ENCODE measurements around the gene ANKRD18A. TPM values are rescaled to one million over a fixed set of nuclear protein-coding genes. Genes with fewer than 3 reads are reported as not detected.

The ANKRD18A gene
- total and polyA plus RNA-seq, 2 experiments from 2014 or later = not detected

DNA sequence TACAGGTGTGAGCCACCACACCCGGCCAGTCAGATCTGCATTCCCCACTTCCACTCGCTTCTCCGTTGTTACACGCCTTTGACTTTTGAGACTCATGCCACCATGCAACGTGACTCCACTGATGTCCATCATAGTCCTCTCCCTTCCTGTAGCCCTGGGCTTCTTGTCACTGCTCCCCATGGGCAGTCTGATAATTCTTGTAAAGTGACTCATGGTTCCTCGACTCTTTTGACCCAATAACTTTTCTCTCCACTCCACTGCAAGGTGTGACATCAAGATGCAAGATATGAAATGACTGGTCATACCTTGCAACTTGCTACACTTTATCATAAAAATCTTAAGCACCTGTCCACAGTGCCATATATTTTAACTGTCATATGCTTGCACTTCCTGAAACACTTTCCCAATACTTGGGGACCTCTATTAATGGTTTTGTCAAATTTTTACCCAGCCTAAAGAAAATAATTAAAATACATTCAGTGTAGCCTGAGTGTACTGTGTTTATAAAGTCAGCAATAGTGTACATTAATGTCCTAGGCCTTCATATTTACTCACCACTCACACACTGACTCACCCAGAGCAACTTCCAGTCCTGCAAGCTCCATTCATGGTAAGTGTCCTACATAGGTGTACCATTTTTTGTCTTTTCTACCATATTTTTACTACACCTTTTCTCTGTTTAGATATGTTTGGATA lies 18.6 kb upstream of the ANKRD18A start:
- H3K9ac ChIP-seq = no peak overlapping the region
- no peak overlapping the region for H3K27ac ChIP-seq
- no peaks in the 10 kb centered on the region for H3K9me2 ChIP-seq (ENCODE audit: insufficient read depth)
- H3F3A ChIP-seq (ENCODE audit: insufficient read depth) = no peaks in the 10 kb centered on the region
- DNase-seq = no peak
- no peaks in the 10 kb centered on the region for H3K36me3 ChIP-seq (ENCODE audit: low read depth)
- H3K79me2 ChIP-seq (ENCODE audit: insufficient read depth) = no peaks in the 10 kb centered on the region
- H3K4me3 ChIP-seq = no peak overlapping the region
- H3K4me1 ChIP-seq (ENCODE audit: insufficient read depth) = no peaks in the 10 kb centered on the region
- no peaks in the 10 kb centered on the region for H3K9me3 ChIP-seq (ENCODE audit: low read depth)
- H3K4me2 ChIP-seq (ENCODE audit: unreplicated experiment) = no peak overlapping the region
- no peaks in the 10 kb centered on the region for H4K20me1 ChIP-seq (ENCODE audit: insufficient read depth)
- peaks cover 6% of the 10 kb centered on the region; the same call in 1 of the 2 replicates for H3K27me3 ChIP-seq (replicated peaks; ENCODE audit: insufficient read depth)
- 55 to 60% methylated on average over 6 of the region's 6 CpGs for WGBS, 2 experiments (ENCODE audit: low coverage in 1 of 2, low lambda C conversion rate in 2 of 2, missing lambda C conversion rate in 2 of 2)
- no peak for TF ChIP-seq EZH2 (IDR thresholded peaks at IDR 0.05; ENCODE audit: insufficient read depth, poor library complexity, severe bottlenecking)
- no peak for TF ChIP-seq EZH2phosphoT487 (IDR thresholded peaks at IDR 0.05; ENCODE audit: insufficient read depth, low read depth)
- in situ Hi-C loops (cut with MboI) = loop anchor here (10.0 kb wide), 1 partner anchor 56 kb away; no protein-coding TSS in a partner anchor
- H2AFZ ChIP-seq = no peak overlapping the region

DNA sequence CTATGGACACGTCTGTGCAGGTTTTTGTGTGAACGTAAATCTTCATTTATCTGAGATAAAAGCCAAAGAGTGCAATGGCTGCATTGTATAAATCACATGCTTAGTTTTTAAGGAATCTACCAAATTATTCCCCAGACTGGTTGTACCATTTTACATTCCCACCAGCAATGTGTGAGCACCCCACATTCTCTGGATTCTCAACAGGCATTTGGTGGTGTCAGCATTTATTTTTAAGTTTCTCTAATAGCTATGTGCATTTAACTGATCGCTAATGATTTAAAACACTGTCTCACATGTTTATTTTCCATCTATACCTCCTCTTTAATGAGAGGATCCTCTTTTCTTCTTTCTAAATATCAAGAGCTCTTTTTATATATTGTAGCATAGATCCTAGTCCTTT lies 13.9 kb upstream of the ANKRD18A start:
- no peaks in the 10 kb centered on the region for H3K27me3 ChIP-seq (replicated peaks; ENCODE audit: insufficient read depth)
- H3K79me2 ChIP-seq (ENCODE audit: insufficient read depth) = no peaks in the 10 kb centered on the region
- H2AFZ ChIP-seq = no peak overlapping the region
- H3K4me2 ChIP-seq (ENCODE audit: unreplicated experiment) = no peak overlapping the region
- no peak overlapping the region for H3K27ac ChIP-seq
- no peak overlapping the region for H3K4me3 ChIP-seq
- H3K4me1 ChIP-seq (ENCODE audit: insufficient read depth) = no peaks in the 10 kb centered on the region
- H3K36me3 ChIP-seq (ENCODE audit: low read depth) = no peaks in the 10 kb centered on the region
- 33 to 41% methylated on average over 3 of the region's 3 CpGs for WGBS, 2 experiments (ENCODE audit: low coverage in 1 of 2, low lambda C conversion rate in 2 of 2, missing lambda C conversion rate in 2 of 2)
- H4K20me1 ChIP-seq (ENCODE audit: insufficient read depth) = no peaks in the 10 kb centered on the region
- no peaks in the 10 kb centered on the region for H3K9me2 ChIP-seq (ENCODE audit: insufficient read depth)
- H3F3A ChIP-seq (ENCODE audit: insufficient read depth) = no peaks in the 10 kb centered on the region
- no peak overlapping the region for H3K9ac ChIP-seq
- no peak for DNase-seq
- TF ChIP-seq EZH2phosphoT487 (IDR thresholded peaks at IDR 0.05; ENCODE audit: insufficient read depth, low read depth) = no peak
- no peak for TF ChIP-seq EZH2 (IDR thresholded peaks at IDR 0.05; ENCODE audit: insufficient read depth, poor library complexity, severe bottlenecking)
- no peaks in the 10 kb centered on the region for H3K9me3 ChIP-seq (ENCODE audit: low read depth)
- in situ Hi-C loops (cut with MboI) = loop anchor here (10.0 kb wide), 1 partner anchor 60 kb away; no protein-coding TSS in a partner anchor

DNA sequence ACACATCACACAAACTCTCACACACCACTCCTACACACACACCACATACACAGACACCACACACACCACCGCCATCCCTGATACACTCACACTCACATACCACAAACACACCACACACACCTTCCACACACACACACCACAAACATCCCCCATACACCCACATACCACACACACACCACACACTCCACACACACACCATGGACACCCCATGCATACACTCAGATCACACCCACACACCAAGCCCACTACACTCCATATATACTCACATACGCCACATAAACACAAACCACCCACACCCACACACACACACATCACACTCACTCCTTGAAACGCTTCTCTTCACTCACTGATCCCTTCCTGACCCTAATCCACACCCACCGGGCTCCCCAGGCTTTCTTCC lies 9.1 kb upstream of the ANKRD18A start:
- no peak for TF ChIP-seq EZH2 (IDR thresholded peaks at IDR 0.05; ENCODE audit: insufficient read depth, poor library complexity, severe bottlenecking)
- no peak for TF ChIP-seq EZH2phosphoT487 (IDR thresholded peaks at IDR 0.05; ENCODE audit: insufficient read depth, low read depth)
- 63 to 64% methylated on average over 3 to 4 of the region's 4 CpGs for WGBS, 2 experiments (ENCODE audit: low coverage in 1 of 2, low lambda C conversion rate in 2 of 2, missing lambda C conversion rate in 2 of 2)
- Histone ChIP-seq H3K9ac (no peak overlapping the region), H3K27ac (no peak overlapping the region), H3K4me1 (ENCODE audit: insufficient read depth) (no peaks in the 10 kb centered on the region), H2AFZ (no peak overlapping the region), H3K4me2 (ENCODE audit: unreplicated experiment) (no peak overlapping the region), H3K36me3 (ENCODE audit: low read depth) (no peaks in the 10 kb centered on the region), H3K27me3 (replicated peaks; ENCODE audit: insufficient read depth) (peaks cover 6% of the 10 kb centered on the region; the same call in 1 of the 2 replicates), H3K79me2 (ENCODE audit: insufficient read depth) (no peaks in the 10 kb centered on the region), H4K20me1 (ENCODE audit: insufficient read depth) (no peaks in the 10 kb centered on the region), H3K9me2 (ENCODE audit: insufficient read depth) (no peaks in the 10 kb centered on the region), H3K4me3 (no peak overlapping the region), H3K9me3 (ENCODE audit: low read depth) (no peaks in the 10 kb centered on the region), H3F3A (ENCODE audit: insufficient read depth) (no peaks in the 10 kb centered on the region)
- in situ Hi-C loops (cut with MboI) = no loop called here
- no peak for DNase-seq

DNA sequence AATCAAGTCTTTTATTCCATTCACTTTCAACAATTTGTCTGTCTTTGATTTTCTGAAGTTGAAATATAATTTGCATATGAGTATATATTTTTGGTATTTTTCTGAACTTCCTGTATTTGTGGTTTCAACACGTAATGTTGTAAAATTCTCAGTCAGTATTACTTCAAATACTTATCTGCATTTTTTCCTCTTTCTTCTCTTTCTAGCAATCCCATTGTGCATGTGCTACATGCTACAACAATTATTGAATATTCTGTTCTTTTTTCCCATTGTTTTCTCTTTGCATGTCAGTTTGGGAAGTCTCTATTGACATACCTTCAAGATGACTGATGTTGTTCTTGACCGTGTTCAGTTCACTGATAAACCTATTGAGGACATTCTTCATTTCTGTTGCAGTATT lies 5.6 kb upstream of the ANKRD18A start:
- WGBS, 2 experiments (ENCODE audit: low coverage in 1 of 2, low lambda C conversion rate in 2 of 2, missing lambda C conversion rate in 2 of 2) = 43 to 53% methylated on average over 2 of the region's 2 CpGs
- no peak overlapping the region for H3K9ac ChIP-seq
- no peaks in the 10 kb centered on the region for H4K20me1 ChIP-seq (ENCODE audit: insufficient read depth)
- no peak overlapping the region for H2AFZ ChIP-seq
- in situ Hi-C loops (cut with MboI) = no loop called here
- no peaks in the 10 kb centered on the region for H3K79me2 ChIP-seq (ENCODE audit: insufficient read depth)
- DNase-seq = no peak
- no peak for TF ChIP-seq EZH2phosphoT487 (IDR thresholded peaks at IDR 0.05; ENCODE audit: insufficient read depth, low read depth)
- TF ChIP-seq EZH2 (IDR thresholded peaks at IDR 0.05; ENCODE audit: insufficient read depth, poor library complexity, severe bottlenecking) = no peak
- no peaks in the 10 kb centered on the region for H3K4me1 ChIP-seq (ENCODE audit: insufficient read depth)
- H3K4me3 ChIP-seq = no peak overlapping the region
- peaks cover 30% of the 10 kb centered on the region for H3K27me3 ChIP-seq (replicated peaks; ENCODE audit: insufficient read depth)
- no peaks in the 10 kb centered on the region for H3K9me2 ChIP-seq (ENCODE audit: insufficient read depth)
- H3K27ac ChIP-seq = no peak overlapping the region
- no peaks in the 10 kb centered on the region for H3F3A ChIP-seq (ENCODE audit: insufficient read depth)
- no peak overlapping the region for H3K4me2 ChIP-seq (ENCODE audit: unreplicated experiment)
- no peaks in the 10 kb centered on the region for H3K36me3 ChIP-seq (ENCODE audit: low read depth)
- H3K9me3 ChIP-seq (ENCODE audit: low read depth) = no peaks in the 10 kb centered on the region
